Smooth muscle cell of bladder (primary cell): ENCODE measurements around the gene ISG15. TPM values are rescaled to one million over a fixed set of nuclear protein-coding genes. Genes with fewer than 3 reads are reported as not detected.

ENCODE experiments used
- total RNA-seq: library from RNA; depleted of rRNA; stranded (reverse); fragments of >200 nt; gene quantifications from 2 replicates; pipeline ENCODE4 v1.2.3, GENCODE V29; 2014

Gene ISG15
- total RNA-seq = 103 and 131 TPM in 2 replicates

DNA sequence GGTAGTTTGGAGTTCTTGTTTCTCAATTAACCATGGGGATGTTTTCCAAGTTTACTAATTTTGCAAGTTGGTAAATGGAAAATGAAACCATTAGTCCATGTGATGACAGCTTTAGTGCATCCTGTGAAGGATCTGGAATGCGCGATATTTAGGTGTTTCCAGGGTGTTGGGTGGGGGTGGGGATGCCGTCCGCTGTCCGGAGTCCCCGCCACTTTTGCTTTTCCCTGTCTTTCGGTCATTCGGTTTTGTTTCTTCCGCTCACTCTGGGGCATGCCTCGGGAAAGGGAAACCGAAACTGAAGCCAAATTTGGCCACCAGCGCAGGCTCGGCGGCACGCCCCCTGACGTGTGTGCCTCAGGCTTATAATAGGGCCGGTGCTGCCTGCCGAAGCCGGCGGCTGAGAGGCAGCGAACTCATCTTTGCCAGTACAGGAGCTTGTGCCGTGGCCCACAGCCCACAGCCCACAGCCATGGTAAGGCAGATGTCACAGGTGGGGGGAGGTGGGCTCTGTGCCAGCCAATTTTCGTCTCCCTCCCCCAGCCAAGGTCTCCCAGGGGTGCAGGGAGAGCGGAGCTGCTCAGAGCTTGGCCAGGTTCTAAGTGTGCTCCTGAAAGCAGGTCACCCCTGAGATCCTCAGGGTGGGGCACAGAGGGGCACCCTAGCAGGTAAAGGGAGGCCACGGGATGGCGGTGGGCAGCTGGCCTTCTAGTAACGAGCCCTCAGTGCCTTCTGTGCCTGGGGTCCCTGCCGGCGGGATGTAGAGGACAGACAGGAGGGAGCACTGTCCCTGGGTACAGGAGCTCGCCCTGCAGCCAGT, at the start of gene ISG15:
Gene ISG15 (plus strand): TSS at position 393 of the 817 bp plus-strand sequence. CDS start 77 bp downstream, at position 470.

DNA sequence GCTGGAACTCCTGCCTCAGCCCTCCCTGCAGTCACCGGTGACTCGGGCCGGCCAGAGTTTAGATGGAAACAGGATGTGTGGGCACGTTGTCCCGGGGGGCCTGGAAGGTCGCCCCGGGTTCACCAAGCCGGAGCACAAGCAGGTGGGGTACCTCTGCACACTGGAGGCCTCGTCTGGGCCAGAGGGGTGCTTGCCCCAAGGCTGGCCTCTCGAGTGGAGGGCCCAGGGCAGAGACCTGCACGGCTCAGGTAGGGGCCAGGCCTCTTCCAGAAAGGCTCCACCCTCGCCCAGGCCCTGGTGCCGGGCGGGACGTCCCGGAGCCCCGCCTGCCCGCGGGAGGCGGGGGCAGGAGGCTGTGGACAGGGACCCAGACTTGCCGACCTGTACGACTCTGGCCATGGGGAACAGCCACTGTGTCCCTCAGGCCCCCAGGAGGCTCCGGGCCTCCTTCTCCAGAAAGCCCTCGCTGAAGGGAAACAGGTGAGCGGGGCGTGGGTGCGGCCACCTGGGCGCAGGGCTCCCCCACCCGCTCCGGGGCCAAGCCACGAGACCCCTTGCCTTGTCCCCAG, 47.1 kb upstream of the ISG15 start, which contains the start of gene PLEKHN1:
Gene PLEKHN1 (plus strand): TSS at position 348 of the 569 bp plus-strand sequence. CDS start 50 bp downstream, at position 398.

DNA sequence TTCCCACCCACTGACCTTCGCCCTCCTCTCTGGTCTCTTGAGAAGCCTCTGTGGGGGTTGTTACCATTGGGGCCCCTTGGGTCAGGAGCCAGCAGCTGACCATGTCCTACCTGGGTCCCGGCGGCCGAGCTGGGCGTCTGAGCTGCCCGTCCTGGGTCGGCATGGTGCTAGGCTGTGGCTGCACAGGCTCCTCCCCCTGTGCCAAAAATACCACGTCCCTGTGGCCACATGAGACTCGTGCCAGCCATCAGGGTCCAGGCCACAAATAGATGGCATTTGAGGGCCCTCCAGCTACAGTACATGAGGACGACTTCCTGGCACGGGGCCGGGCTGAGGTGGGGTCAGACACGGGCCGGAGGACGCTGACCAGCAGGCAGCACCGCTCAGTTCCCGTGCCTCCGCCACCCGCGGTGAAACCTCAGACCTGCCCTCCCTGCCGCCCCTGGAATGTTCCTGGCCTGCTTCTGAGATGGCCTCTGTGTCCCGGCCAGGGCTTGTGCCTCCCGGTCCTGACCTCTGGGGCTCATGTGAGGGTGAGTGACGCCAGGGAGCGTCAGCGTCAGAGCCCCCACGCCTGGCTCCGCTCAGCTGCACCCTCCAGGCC, 31.2 kb upstream of the ISG15 start, which contains the start of gene PERM1:
Gene PERM1 (minus strand): TSS at position 139 of the 604 bp plus-strand sequence. CDS start 1,064 bp downstream, outside the sequence.

DNA sequence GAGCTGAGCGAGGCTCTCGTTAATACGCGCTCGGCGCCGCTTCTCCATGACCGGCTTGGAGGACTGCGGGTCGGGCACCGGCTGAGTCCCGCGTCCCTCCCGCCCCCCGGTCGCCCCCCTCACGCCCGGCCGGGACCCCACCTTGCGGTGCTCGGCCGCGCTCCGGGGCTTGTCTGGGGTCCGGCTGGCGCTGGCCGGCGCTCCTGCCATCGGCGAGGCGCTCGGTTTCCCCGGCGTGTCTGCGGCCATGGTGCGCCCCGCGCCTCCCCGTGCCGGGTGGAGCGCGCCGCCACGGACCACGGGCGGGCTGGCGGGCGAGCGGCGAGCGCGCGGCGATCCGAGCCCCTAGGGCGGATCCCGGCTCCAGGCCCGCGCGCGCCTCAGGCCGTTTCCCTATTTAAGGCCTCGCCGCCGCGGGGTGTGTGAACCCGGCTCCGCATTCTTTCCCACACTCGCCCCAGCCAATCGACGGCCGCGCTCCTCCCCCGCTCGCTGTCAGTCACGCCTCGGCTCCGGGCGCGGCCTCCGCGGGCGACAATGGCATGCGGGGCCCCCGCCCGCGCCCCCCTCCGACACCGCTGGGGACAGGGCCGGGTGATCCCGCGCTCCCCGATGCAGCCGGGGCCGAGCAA, 13.5 kb upstream of the ISG15 start, which contains the start of gene HES4:
Gene HES4 (minus strand): TSS at position 373 of the 632 bp plus-strand sequence. CDS start 124 bp downstream, at position 249.

DNA sequence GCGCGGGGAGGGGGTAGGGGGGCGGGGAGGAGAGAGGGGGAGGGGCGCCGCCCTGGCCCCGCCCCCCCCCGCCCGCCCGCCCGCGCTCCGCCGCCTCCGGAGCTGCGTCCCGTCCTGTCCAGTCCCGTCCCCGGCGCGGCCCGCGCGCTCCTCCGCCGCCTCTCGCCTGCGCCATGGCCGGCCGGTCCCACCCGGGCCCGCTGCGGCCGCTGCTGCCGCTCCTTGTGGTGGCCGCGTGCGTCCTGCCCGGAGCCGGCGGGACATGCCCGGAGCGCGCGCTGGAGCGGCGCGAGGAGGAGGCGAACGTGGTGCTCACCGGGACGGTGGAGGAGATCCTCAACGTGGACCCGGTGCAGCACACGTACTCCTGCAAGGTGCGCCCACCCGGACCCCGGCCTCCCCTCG, 6.7 kb downstream of the ISG15 start, which contains the start of gene AGRN:
Gene AGRN (plus strand): TSS at position 121 of the 405 bp plus-strand sequence. CDS start 53 bp downstream, at position 174.

Other genes starting within 250 kb of the ISG15 start
- gene SAMD11, start 89.6 kb upstream of the ISG15 start, total RNA-seq = 34.2 and 36.6 TPM in 2 replicates
- gene NOC2L, start 54.2 kb upstream of the ISG15 start, total RNA-seq = 87.5 and 89.9 TPM in 2 replicates
- gene KLHL17, start 52.9 kb upstream of the ISG15 start, total RNA-seq = 6.8 and 6.9 TPM in 2 replicates
- gene PLEKHN1, start 47.0 kb upstream of the ISG15 start, total RNA-seq = 0.18 and 0.28 TPM in 2 replicates
- gene PERM1, start 31.4 kb upstream of the ISG15 start, total RNA-seq = 0.43 and 2.1 TPM in 2 replicates
- 0.85 and 8.0 TPM in 2 replicates for gene HES4, start 13.4 kb upstream of the ISG15 start, total RNA-seq
- gene AGRN, start 6.6 kb downstream of the ISG15 start, total RNA-seq = 30.9 and 42.0 TPM in 2 replicates
- not detected in 2 replicates for gene RNF223, start 60.8 kb downstream of the ISG15 start, total RNA-seq
- 3.8 and 4.0 TPM in 2 replicates for gene C1orf159, start 102.6 kb downstream of the ISG15 start, total RNA-seq
- not detected in 2 replicates for gene TTLL10, start 160.4 kb downstream of the ISG15 start, total RNA-seq
- gene TNFRSF18, start 193.1 kb downstream of the ISG15 start, total RNA-seq = 0.55 TPM in 1 of 2 replicates, not detected in the other
- gene TNFRSF4, start 200.7 kb downstream of the ISG15 start, total RNA-seq = 0.14 and 0.18 TPM in 2 replicates
- 117 and 125 TPM in 2 replicates for gene SDF4, start 218.5 kb downstream of the ISG15 start, total RNA-seq
- gene B3GALT6, start 218.7 kb downstream of the ISG15 start, total RNA-seq = 16.2 and 21.7 TPM in 2 replicates
- gene C1QTNF12, start 233.2 kb downstream of the ISG15 start, total RNA-seq = 0.83 and 1.3 TPM in 2 replicates